A673 (cell line): ENCODE results near the gene CCDC6.

Source experiments
- CTCF ChIP-seq: fragments of 300-800, 200-600 bp; sonication (generic); conservative IDR thresholded peaks from 2 replicates; pipeline ENCODE4 v1.5.1; 2017; ENCODE audit warnings: low read depth, mild to moderate bottlenecking, antibody characterized with exemption, low read length, moderate library complexity, mixed read lengths
- EZH2 ChIP-seq: fragments of 200-600 bp; sonication (generic); IDR thresholded peaks from 2 replicates; pipeline ENCODE4 v1.6.1; 2017; ENCODE audit warnings: borderline replicate concordance, low read depth, mild to moderate bottlenecking, mixed read lengths, antibody characterized with exemption, low read length; ENCODE audit not compliant: poor library complexity, severe bottlenecking

DNA sequence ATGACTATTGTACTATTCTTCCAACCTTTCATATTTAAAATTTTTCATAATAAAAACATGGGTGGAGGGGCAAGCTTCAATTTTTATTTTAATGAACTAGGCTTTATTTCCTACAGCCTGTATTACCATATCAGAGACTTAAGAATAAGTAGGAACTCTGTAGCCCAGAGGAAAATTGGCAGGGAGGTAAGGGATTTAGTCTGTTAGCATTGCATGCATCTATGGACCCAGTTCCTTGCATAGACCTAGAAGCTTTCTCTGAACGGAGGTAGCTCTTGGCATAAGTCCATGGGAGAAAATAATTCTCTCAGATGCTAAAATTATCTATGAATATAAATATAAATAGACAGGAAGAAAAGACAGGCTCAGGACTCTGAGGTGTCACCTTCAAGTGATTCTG lies 31.4 kb upstream of the CCDC6 start:
- TF ChIP-seq CTCF: no peak
- no peak for TF ChIP-seq EZH2
